OCI-LY1 (cell line): ENCODE data around the gene CATSPERB.

Experiments
- EZH2 ChIP-seq: fragments of 200-600 bp; sonication (generic), shearing (Covaris generic); IDR thresholded peaks from 2 replicates; pipeline ENCODE4 v1.8.0; 2017; ENCODE audit warnings: borderline replicate concordance, mixed run types, mild to moderate bottlenecking, antibody characterized with exemption, low read length, moderate library complexity, mixed read lengths
- TF ChIP-seq, protein P1 (sequence below): fragments of 200-600 bp; sonication (generic), shearing (Covaris generic); IDR thresholded peaks from 2 replicates; pipeline ENCODE4 v1.5.1; 2017; ENCODE audit warnings: mild to moderate bottlenecking, antibody characterized with exemption, low read length, moderate library complexity, mixed read lengths

DNA sequence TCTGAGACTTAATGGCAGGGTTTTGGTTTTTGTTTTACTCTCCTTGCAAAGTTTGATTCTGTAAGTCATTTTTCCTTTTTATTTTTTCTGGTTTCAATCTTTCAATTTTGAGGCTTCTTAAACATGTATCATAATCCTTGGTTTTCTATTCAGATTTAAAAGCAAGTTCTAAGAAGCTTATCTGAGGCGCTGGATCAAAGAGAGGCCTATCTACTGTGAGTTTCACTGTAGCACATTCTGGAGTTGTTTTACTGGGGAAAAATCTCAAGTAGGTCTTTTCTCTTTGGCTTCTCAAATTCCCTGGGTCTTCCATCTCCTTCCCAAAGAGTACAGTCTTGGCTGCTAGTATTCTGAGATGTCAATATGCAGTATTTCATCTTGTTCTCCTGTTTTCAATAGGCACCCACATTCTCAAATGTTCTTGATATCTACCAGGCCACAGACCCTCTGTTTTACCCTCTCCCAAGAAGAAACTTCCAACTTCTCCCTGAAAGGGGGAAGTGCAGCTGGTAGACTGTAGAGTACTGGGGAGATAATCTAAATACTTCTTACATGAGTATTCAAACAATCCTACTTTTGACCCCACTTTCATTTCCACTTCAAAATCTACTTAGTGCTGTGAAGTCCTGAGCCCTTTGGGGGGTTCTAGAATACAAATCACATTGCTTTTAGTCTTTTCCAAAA, 10.9 kb upstream of the CATSPERB start:
- TF ChIP-seq EZH2: no peak
- TF ChIP-seq, protein P1, sequence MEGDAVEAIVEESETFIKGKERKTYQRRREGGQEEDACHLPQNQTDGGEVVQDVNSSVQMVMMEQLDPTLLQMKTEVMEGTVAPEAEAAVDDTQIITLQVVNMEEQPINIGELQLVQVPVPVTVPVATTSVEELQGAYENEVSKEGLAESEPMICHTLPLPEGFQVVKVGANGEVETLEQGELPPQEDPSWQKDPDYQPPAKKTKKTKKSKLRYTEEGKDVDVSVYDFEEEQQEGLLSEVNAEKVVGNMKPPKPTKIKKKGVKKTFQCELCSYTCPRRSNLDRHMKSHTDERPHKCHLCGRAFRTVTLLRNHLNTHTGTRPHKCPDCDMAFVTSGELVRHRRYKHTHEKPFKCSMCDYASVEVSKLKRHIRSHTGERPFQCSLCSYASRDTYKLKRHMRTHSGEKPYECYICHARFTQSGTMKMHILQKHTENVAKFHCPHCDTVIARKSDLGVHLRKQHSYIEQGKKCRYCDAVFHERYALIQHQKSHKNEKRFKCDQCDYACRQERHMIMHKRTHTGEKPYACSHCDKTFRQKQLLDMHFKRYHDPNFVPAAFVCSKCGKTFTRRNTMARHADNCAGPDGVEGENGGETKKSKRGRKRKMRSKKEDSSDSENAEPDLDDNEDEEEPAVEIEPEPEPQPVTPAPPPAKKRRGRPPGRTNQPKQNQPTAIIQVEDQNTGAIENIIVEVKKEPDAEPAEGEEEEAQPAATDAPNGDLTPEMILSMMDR: no peak
